ENCODE results near the gene N4BP2L2. TPM values are rescaled to one million over a fixed set of nuclear protein-coding genes. Genes with fewer than 3 reads are reported as not detected.

N4BP2L2 gene
- total RNA-seq, 1 experiment from 2014 or later: 92.7 TPM

GRCh38 chr13:32474999-32475792 is 63.4 kb downstream of the N4BP2L2 start:
- TF ChIP-seq POLR2A (IDR thresholded peaks at IDR 0.05; ENCODE audit: borderline replicate concordance, extremely low read depth, insufficient read depth, insufficient read length) (no peak), SRF (IDR thresholded peaks at IDR 0.05; ENCODE audit: low read depth) (no peak), ZNF274 (IDR thresholded peaks at IDR 0.05; ENCODE audit: low read depth, low read length) (no peak), EZH2 (IDR thresholded peaks at IDR 0.05) (no peak), TCF7L2 (IDR thresholded peaks at IDR 0.05; ENCODE audit: borderline replicate concordance, extremely low read depth, insufficient read depth, insufficient read length) (no peak), SP1 (IDR thresholded peaks at IDR 0.05; ENCODE audit: low read depth) (no peak), CBX3 (IDR thresholded peaks at IDR 0.05; ENCODE audit: low read depth) (no peak), EZH2phosphoT487 (IDR thresholded peaks at IDR 0.05; ENCODE audit: borderline replicate concordance) (no peak), CTCF (IDR thresholded peaks at IDR 0.05 in 2 of 3, conservative IDR thresholded peaks at IDR 0.05 in 1 of 3; ENCODE audit: borderline replicate concordance in 1 of 3, insufficient read depth in 1 of 3, low read depth in 2 of 3, low read length in 2 of 3) (no peak)
- DNase-seq (ENCODE audit: low read depth, low spot score) (no peak), ATAC-seq (no peak)
- Histone ChIP-seq H3K9me2 (ENCODE audit: insufficient read depth) (no peaks in the 10 kb centered on the region), H3K79me2 (ENCODE audit: insufficient read depth, low read length) (no peaks in the 10 kb centered on the region), H3K27me3 (ENCODE audit: insufficient read depth, low read length) (no peaks in the 10 kb centered on the region), H2AFZ (ENCODE audit: low read depth, low read length, poor library complexity, severe bottlenecking) (no peak overlapping the region), H3K27ac (ENCODE audit: low read depth, low read length) (no peak overlapping the region), H3K4me1 (ENCODE audit: control insufficient read depth in 1 of 2, insufficient read depth in 2 of 2, low read length in 2 of 2) (no peaks in the 10 kb centered on the region), H3K4me3 (replicated peaks in 1 of 2; ENCODE audit: low read depth in 1 of 2, low read length in 2 of 2) (no peak overlapping the region), H3K9ac (ENCODE audit: low read length) (no peak overlapping the region), H3K4me2 (ENCODE audit: low read length) (no peak overlapping the region), H3K36me3 (ENCODE audit: control insufficient read depth in 1 of 2, insufficient read depth in 2 of 2, low read length in 2 of 2) (no peaks in the 10 kb centered on the region), H4K20me1 (ENCODE audit: insufficient read depth) (no peaks in the 10 kb centered on the region), H3K9me3 (ENCODE audit: control insufficient read depth in 1 of 2, insufficient read depth in 1 of 2, low read depth in 1 of 2, low read length in 2 of 2) (no peaks in the 10 kb centered on the region)
- ChIA-PET POLR2A (no interaction called here), RAD21 (ENCODE audit: low non-redundant PET in 1 of 2, low total read pairs in 2 of 2, uncharacterized antibody in 2 of 2, unreplicated experiment in 2 of 2) (no interaction called here), CTCF (no interaction called here)
- intact Hi-C loops (cut with micrococcal nuclease): no loop called here
- no TSS peak for BruUV-seq (replicated peaks)

Measured in HCT116 (cell line).